ENCODE results near the gene TBC1D1. TPM values are rescaled to one million over a fixed set of nuclear protein-coding genes. Genes with fewer than 3 reads are reported as not detected.

Gene TBC1D1
- total RNA-seq, 5 donors from 2014 or later (not counting 1 experiment from before 2014, with no cell fraction given), result 46.3 to 58.1 (median 47.6) TPM

DNA sequence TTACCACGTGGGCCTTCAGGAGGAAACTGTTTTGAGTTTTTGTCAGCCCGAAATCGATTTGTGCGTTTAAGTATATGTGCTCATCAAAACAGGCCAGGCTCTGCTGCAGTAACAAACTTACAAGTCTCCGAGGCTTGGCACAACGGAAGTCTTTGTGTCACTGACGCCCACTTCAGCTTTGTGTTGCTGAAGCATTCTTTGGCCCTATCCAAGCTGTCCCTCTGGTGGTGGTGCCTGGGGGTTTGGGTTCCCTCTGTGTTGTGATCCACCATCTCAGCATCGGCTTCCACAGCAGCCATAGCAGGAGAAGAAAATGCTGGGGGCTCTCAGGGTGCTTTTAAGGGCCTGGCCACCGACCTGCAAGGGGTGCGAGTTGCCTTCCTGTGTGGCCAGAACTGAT lies 245.7 kb downstream of the TBC1D1 start:
- Mint-ChIP-seq H3K9me3 (no peaks in the 10 kb centered on the region), H3K4me1 (peaks cover 21 to 33% (median 26%) of the 10 kb centered on the region in 3 donors), H3K36me3 (peaks cover 75% of the 10 kb centered on the region), H3K4me3 (no peak overlapping the region), H3K27me3 (no peaks in the 10 kb centered on the region), H3K27ac (no peak overlapping the region)
- DNase-seq (no peak), ATAC-seq (replicated peaks in 1 of 4) (no peak)
- H3K9me3 ChIP-seq, result no peaks in the 10 kb centered on the region
- peaks cover 8 to 16% of the 10 kb centered on the region in 2 experiments for H3K4me1 ChIP-seq (ENCODE audit: control insufficient read depth in 1 of 2, extremely low read depth in 1 of 2, insufficient read depth in 2 of 2, low read length in 2 of 2)
- H3K27ac ChIP-seq (ENCODE audit: low read length), result no peak overlapping the region
- CTCF ChIA-PET, result no interaction called here
- 91% methylated on average over 9 of the region's 10 CpGs for WGBS (ENCODE audit: insufficient coverage)
- POLR2A ChIA-PET, result no interaction called here
- no peaks in the 10 kb centered on the region for H3K27me3 ChIP-seq (replicated peaks in 1 of 2; ENCODE audit: control insufficient read depth in 2 of 2, extremely low read depth in 1 of 2, insufficient read depth in 2 of 2, low read length in 1 of 2)
- H3K4me3 ChIP-seq (ENCODE audit: control insufficient read depth in 1 of 2, extremely low read depth in 1 of 2, low read length in 1 of 2), result no peak overlapping the region
- peaks cover 6 to 45% of the 10 kb centered on the region in 2 donors for H3K36me3 ChIP-seq (ENCODE audit: control insufficient read depth in 2 of 2, extremely low read depth in 1 of 2, insufficient read depth in 1 of 2, low read length in 1 of 2)

DNA sequence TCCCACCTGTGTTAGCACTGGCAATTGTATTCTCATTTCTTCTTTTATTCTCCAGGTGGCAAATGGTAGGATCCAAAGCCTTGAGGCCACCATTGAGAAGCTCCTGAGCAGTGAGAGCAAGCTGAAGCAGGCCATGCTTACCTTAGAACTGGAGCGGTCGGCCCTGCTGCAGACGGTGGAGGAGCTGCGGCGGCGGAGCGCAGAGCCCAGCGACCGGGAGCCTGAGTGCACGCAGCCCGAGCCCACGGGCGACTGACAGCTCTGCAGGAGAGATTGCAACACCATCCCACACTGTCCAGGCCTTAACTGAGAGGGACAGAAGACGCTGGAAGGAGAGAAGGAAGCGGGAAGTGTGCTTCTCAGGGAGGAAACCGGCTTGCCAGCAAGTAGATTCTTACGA lies 246.2 kb downstream of the TBC1D1 start:
- ChIA-PET POLR2A (no interaction called here), CTCF (no interaction called here)
- Histone ChIP-seq H3K27me3 (replicated peaks in 1 of 2; ENCODE audit: control insufficient read depth in 2 of 2, extremely low read depth in 1 of 2, insufficient read depth in 2 of 2, low read length in 1 of 2) (no peaks in the 10 kb centered on the region), H3K36me3 (ENCODE audit: control insufficient read depth in 2 of 2, extremely low read depth in 1 of 2, insufficient read depth in 1 of 2, low read length in 1 of 2) (peaks cover 6 to 45% of the 10 kb centered on the region in 2 donors), H3K9me3 (no peaks in the 10 kb centered on the region), H3K4me1 (ENCODE audit: control insufficient read depth in 1 of 2, extremely low read depth in 1 of 2, insufficient read depth in 2 of 2, low read length in 2 of 2) (peaks cover 4 to 11% of the 10 kb centered on the region in 2 experiments), H3K4me3 (ENCODE audit: control insufficient read depth in 1 of 2, extremely low read depth in 1 of 2, low read length in 1 of 2) (no peak overlapping the region), H3K27ac (ENCODE audit: low read length) (no peak overlapping the region)
- no peaks in the 10 kb centered on the region for H3K9me3 Mint-ChIP-seq
- DNase-seq (no peak), ATAC-seq (replicated peaks in 1 of 4) (no peak)
- WGBS (ENCODE audit: insufficient coverage), result 93% methylated on average over 3 of the region's 17 CpGs
- H3K27ac Mint-ChIP-seq, result no peak overlapping the region
- H3K4me3 Mint-ChIP-seq, result no peak overlapping the region
- H3K36me3 Mint-ChIP-seq, result peaks cover 80% of the 10 kb centered on the region
- H3K4me1 Mint-ChIP-seq, result peaks cover 16 to 29% (median 22%) of the 10 kb centered on the region in 3 donors
- H3K27me3 Mint-ChIP-seq, result no peaks in the 10 kb centered on the region

DNA sequence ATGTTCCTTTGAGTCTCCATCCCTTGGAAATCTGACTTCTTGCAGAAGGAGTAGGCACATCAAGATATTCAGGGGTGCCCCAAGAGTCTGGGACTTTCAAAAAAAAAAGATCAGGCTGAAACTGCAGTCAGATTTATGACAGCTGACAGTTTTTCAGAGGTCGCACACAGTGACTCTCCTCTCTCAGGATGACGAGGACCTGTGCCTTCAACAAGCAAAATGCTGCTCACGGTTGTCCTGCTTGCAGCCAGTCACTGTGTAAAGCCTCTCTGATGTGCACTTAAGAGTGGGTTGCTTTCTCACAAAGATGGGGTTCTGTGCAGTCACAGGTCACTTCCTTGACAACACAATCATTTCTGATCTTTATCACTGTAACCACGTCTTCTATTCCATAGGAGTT lies 247.5 kb downstream of the TBC1D1 start:
- no peaks in the 10 kb centered on the region for H3K9me3 Mint-ChIP-seq
- ChIA-PET POLR2A (no interaction called here), CTCF (no interaction called here)
- H3K36me3 ChIP-seq (ENCODE audit: control insufficient read depth in 2 of 2, extremely low read depth in 1 of 2, insufficient read depth in 1 of 2, low read length in 1 of 2), result peaks cover 6 to 41% of the 10 kb centered on the region in 2 donors
- H3K27me3 ChIP-seq (replicated peaks in 1 of 2; ENCODE audit: control insufficient read depth in 2 of 2, extremely low read depth in 1 of 2, insufficient read depth in 2 of 2, low read length in 1 of 2), result no peaks in the 10 kb centered on the region
- no peak overlapping the region for H3K4me3 ChIP-seq (ENCODE audit: control insufficient read depth in 1 of 2, extremely low read depth in 1 of 2, low read length in 1 of 2)
- WGBS (ENCODE audit: insufficient coverage), result 78% methylated on average over 3 of the region's 4 CpGs
- H3K36me3 Mint-ChIP-seq, result peaks cover 81% of the 10 kb centered on the region
- H3K27ac Mint-ChIP-seq, result no peak overlapping the region
- H3K27me3 Mint-ChIP-seq, result no peaks in the 10 kb centered on the region
- peaks cover 4 to 16% (median 9%) of the 10 kb centered on the region in 3 donors for H3K4me1 Mint-ChIP-seq
- DNase-seq (no peak), ATAC-seq (replicated peaks in 1 of 4) (no peak)
- no peaks in the 10 kb centered on the region for H3K9me3 ChIP-seq
- H3K4me1 ChIP-seq (ENCODE audit: control insufficient read depth in 1 of 2, extremely low read depth in 1 of 2, insufficient read depth in 2 of 2, low read length in 2 of 2), result peaks cover 0 to under 1% of the 10 kb centered on the region in 2 experiments
- no peak overlapping the region for H3K4me3 Mint-ChIP-seq
- no peak overlapping the region for H3K27ac ChIP-seq (ENCODE audit: low read length)

DNA sequence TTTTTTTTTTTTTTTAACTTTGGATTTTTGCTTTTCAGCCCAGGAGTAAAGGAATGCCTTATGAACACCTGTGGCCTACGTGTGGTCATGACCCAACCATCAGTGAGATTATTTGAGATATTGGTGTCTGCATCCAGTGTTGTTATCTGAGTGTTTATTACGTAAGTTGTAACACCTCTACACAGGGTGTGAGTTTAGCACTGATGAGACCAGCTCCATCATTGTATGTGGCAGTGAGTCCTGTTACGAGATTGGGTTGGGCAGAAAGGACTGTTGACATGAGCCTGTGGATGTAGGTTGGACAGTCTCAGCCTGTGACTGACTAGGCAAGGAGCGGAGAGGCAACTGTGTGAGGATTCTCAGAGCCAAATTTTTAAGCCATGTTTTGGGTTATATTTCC lies 248.3 kb downstream of the TBC1D1 start:
- ChIA-PET POLR2A (no interaction called here), CTCF (interaction anchor here in 1 of 2 donors (0.6 kb wide), 1 partner anchor 602 kb away, joined by 3 read pairs; no protein-coding TSS in a partner anchor)
- Histone ChIP-seq H3K36me3 (ENCODE audit: control insufficient read depth in 2 of 2, extremely low read depth in 1 of 2, insufficient read depth in 1 of 2, low read length in 1 of 2) (peaks cover 6 to 34% of the 10 kb centered on the region in 2 donors), H3K4me3 (ENCODE audit: control insufficient read depth in 1 of 2, extremely low read depth in 1 of 2, low read length in 1 of 2) (no peak overlapping the region), H3K9me3 (no peaks in the 10 kb centered on the region), H3K4me1 (ENCODE audit: control insufficient read depth in 1 of 2, extremely low read depth in 1 of 2, insufficient read depth in 2 of 2, low read length in 2 of 2) (no peaks in the 10 kb centered on the region), H3K27ac (ENCODE audit: low read length) (no peak overlapping the region), H3K27me3 (replicated peaks in 1 of 2; ENCODE audit: control insufficient read depth in 2 of 2, extremely low read depth in 1 of 2, insufficient read depth in 2 of 2, low read length in 1 of 2) (no peaks in the 10 kb centered on the region)
- no peak overlapping the region for H3K4me3 Mint-ChIP-seq
- 87% methylated on average over 3 of the region's 4 CpGs for WGBS (ENCODE audit: insufficient coverage)
- H3K36me3 Mint-ChIP-seq, result peaks cover 75% of the 10 kb centered on the region
- ATAC-seq (replicated peaks in 1 of 4) (no peak), DNase-seq (no peak)
- H3K27ac Mint-ChIP-seq, result no peak overlapping the region
- peaks cover 2 to 11% (median 7%) of the 10 kb centered on the region in 3 donors for H3K4me1 Mint-ChIP-seq
- H3K9me3 Mint-ChIP-seq, result no peaks in the 10 kb centered on the region
- H3K27me3 Mint-ChIP-seq, result no peaks in the 10 kb centered on the region

DNA sequence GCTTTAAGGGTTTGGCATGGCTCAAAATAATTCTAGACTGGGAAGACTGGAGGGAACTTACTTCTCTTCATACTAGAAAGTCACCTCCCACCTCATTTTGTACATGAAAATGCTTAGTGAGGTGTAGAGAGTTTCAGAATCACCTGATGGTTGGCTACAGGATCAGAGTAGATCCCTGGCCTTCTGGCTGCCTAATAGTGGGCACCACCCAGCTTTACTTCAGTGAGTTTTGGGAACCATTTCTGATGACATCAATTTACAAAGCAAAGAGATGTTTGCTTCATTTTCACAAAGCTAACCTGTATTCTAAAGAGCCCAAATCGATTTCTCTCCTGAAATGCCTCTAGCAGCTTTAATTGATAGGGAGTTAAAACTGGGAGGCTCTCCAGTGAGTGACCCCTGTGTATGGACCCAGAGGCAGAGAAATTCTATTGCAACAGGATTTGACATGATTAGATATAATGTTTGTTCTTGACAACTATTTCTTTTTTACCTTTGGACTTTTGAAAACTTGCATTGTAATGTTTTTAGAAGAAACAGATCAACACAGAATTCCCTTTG lies 249.8 kb downstream of the TBC1D1 start:
- Histone ChIP-seq H3K36me3 (ENCODE audit: control insufficient read depth in 2 of 2, extremely low read depth in 1 of 2, insufficient read depth in 1 of 2, low read length in 1 of 2) (peaks cover 6 to 25% of the 10 kb centered on the region in 2 donors), H3K4me3 (ENCODE audit: control insufficient read depth in 1 of 2, extremely low read depth in 1 of 2, low read length in 1 of 2) (no peak overlapping the region), H3K27me3 (replicated peaks in 1 of 2; ENCODE audit: control insufficient read depth in 2 of 2, extremely low read depth in 1 of 2, insufficient read depth in 2 of 2, low read length in 1 of 2) (no peaks in the 10 kb centered on the region), H3K27ac (ENCODE audit: low read length) (no peak overlapping the region), H3K4me1 (ENCODE audit: control insufficient read depth in 1 of 2, extremely low read depth in 1 of 2, insufficient read depth in 2 of 2, low read length in 2 of 2) (no peaks in the 10 kb centered on the region), H3K9me3 (no peaks in the 10 kb centered on the region)
- no CpG with 5 or more reads among the region's 1 CpG for WGBS (ENCODE audit: insufficient coverage)
- no peak overlapping the region for H3K4me3 Mint-ChIP-seq
- H3K4me1 Mint-ChIP-seq, result peaks cover 2 to 11% (median 7%) of the 10 kb centered on the region in 3 donors
- DNase-seq, result no peak
- H3K27ac Mint-ChIP-seq, result no peak overlapping the region
- H3K36me3 Mint-ChIP-seq, result peaks cover 71% of the 10 kb centered on the region
- no peaks in the 10 kb centered on the region for H3K9me3 Mint-ChIP-seq
- no peaks in the 10 kb centered on the region for H3K27me3 Mint-ChIP-seq
- POLR2A ChIA-PET, result no interaction called here
- ATAC-seq (replicated peaks in 1 of 4), result no peak
- CTCF ChIA-PET, result no interaction called here

DNA sequence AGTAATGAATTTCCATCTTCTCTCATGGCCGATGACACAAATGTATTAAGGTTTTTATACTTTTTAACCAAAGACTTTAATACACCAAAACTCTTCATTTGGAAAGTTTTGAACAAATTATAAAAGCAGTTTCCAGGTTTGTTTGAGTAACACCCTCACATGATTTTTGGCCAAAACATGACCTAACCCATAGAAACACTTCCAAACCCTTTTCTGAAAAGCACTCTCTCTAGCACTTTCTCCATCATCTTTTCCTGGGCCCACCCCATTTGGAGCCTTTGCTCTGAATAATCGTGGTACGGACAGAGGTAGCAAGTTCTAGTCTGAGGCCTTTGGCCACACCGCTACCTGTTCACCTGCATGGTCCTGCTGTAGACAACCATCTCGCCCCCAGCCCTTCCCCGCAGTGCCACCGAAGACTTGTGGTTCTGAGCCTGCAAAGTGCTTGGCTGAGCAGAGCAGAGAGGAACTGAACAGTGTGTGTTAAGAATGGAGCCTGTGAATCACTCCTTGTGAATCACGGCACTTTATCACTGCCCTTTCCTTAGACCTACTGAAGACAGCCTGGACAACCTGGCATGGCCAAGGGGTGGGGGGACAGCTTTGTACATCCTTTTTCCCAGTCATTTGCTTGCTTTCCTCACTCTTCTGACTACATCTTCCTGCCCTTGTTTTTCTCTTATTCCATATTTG lies 251.1 kb downstream of the TBC1D1 start:
- Histone ChIP-seq H3K4me3 (ENCODE audit: control insufficient read depth in 1 of 2, extremely low read depth in 1 of 2, low read length in 1 of 2) (no peak overlapping the region), H3K9me3 (no peaks in the 10 kb centered on the region), H3K36me3 (ENCODE audit: control insufficient read depth in 2 of 2, extremely low read depth in 1 of 2, insufficient read depth in 1 of 2, low read length in 1 of 2) (peaks cover 6 to 19% of the 10 kb centered on the region in 2 donors), H3K27ac (ENCODE audit: low read length) (no peak overlapping the region), H3K27me3 (replicated peaks in 1 of 2; ENCODE audit: control insufficient read depth in 2 of 2, extremely low read depth in 1 of 2, insufficient read depth in 2 of 2, low read length in 1 of 2) (no peaks in the 10 kb centered on the region), H3K4me1 (ENCODE audit: control insufficient read depth in 1 of 2, extremely low read depth in 1 of 2, insufficient read depth in 2 of 2, low read length in 2 of 2) (no peaks in the 10 kb centered on the region)
- no peaks in the 10 kb centered on the region for H3K27me3 Mint-ChIP-seq
- H3K4me1 Mint-ChIP-seq, result peaks cover 2 to 11% (median 7%) of the 10 kb centered on the region in 3 donors
- CTCF ChIA-PET, result no interaction called here
- DNase-seq (no peak), ATAC-seq (replicated peaks in 1 of 4) (no peak)
- H3K27ac Mint-ChIP-seq, result no peak overlapping the region
- POLR2A ChIA-PET, result no interaction called here
- peaks cover 59% of the 10 kb centered on the region for H3K36me3 Mint-ChIP-seq
- WGBS (ENCODE audit: insufficient coverage), result 92% methylated on average over 3 of the region's 8 CpGs
- no peaks in the 10 kb centered on the region for H3K9me3 Mint-ChIP-seq
- H3K4me3 Mint-ChIP-seq, result no peak overlapping the region

Data from T-cell (primary cell).